PFSK-1 (cell line): Measurements from ENCODE around the gene KDM4C.

Source experiments
- POLR2AphosphoS5 ChIP-seq: IDR thresholded peaks from 2 replicates; pipeline ENCODE4 v1.6.1; 2012; ENCODE audit warnings: low read depth, mild to moderate bottlenecking, control low read depth, low read length, moderate library complexity
- SIN3A ChIP-seq: IDR thresholded peaks from 2 replicates; pipeline ENCODE4 v1.6.1; 2012; ENCODE audit warnings: mild to moderate bottlenecking, low read length, moderate library complexity, borderline replicate concordance; ENCODE audit not compliant: insufficient read depth
- TAF1 ChIP-seq: IDR thresholded peaks from 2 replicates; pipeline ENCODE4 v1.6.1; 2012; ENCODE audit warnings: low read length, control low read depth, borderline replicate concordance; ENCODE audit not compliant: insufficient read depth
- TF ChIP-seq, protein P1 (sequence below), 2 experiments: IDR thresholded peaks; 2 replicates each; pipeline versions ENCODE4 v1.6.1 to v1.8.0; 2011 to 2012; ENCODE audit warnings: low read depth in 2 of 2, low read length in 2 of 2, control low read depth in 1 of 2, inconsistent platforms in 1 of 2, mild to moderate bottlenecking in 1 of 2, moderate library complexity in 1 of 2; ENCODE audit not compliant: insufficient read depth in 1 of 2

DNA sequence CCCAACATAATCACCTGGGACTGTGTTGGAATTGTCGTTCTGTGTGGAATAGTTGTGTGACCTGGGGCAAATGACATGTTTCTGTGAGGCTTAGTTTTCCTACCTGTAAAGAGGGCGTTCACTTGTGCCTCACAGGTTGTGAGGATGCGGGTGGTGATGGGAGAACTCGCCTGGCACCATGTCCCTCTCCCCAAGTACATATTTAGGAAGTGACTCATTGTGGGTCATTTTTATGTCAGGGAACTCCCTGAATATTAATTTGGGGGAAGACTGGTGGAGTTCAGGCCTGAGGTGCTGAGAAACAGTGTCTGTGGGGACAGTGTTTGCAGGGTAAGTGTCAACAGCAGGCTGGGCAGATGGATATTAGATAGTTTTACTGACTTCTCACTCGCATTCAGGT, 144.7 kb downstream of the KDM4C start:
- TF ChIP-seq POLR2AphosphoS5 (no peak), TAF1 (no peak), SIN3A (no peak)
- TF ChIP-seq, protein P1, sequence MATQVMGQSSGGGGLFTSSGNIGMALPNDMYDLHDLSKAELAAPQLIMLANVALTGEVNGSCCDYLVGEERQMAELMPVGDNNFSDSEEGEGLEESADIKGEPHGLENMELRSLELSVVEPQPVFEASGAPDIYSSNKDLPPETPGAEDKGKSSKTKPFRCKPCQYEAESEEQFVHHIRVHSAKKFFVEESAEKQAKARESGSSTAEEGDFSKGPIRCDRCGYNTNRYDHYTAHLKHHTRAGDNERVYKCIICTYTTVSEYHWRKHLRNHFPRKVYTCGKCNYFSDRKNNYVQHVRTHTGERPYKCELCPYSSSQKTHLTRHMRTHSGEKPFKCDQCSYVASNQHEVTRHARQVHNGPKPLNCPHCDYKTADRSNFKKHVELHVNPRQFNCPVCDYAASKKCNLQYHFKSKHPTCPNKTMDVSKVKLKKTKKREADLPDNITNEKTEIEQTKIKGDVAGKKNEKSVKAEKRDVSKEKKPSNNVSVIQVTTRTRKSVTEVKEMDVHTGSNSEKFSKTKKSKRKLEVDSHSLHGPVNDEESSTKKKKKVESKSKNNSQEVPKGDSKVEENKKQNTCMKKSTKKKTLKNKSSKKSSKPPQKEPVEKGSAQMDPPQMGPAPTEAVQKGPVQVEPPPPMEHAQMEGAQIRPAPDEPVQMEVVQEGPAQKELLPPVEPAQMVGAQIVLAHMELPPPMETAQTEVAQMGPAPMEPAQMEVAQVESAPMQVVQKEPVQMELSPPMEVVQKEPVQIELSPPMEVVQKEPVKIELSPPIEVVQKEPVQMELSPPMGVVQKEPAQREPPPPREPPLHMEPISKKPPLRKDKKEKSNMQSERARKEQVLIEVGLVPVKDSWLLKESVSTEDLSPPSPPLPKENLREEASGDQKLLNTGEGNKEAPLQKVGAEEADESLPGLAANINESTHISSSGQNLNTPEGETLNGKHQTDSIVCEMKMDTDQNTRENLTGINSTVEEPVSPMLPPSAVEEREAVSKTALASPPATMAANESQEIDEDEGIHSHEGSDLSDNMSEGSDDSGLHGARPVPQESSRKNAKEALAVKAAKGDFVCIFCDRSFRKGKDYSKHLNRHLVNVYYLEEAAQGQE (IDR thresholded peaks at IDR 0.05; ENCODE audit: insufficient read depth in 1 of 2, low read depth in 2 of 2, low read length in 2 of 2) = no peak
